ENCODE results near the gene TRIB2. TPM values are rescaled to one million over a fixed set of nuclear protein-coding genes. Genes with fewer than 3 reads are reported as not detected.
"Not testable (repeated sequence)": the region's sequence is repeated elsewhere in the genome, so short reads cannot be mapped to it uniquely, and the experiment has no call there.

TRIB2 gene
- total RNA-seq: 4.0 and 5.1 TPM in 2 replicates

GRCh38 chr2:12716282-12717190 is at the start of gene TRIB2:
Gene TRIB2 (plus strand): TSS chr2:12716936. CDS start chr2:12718308, 1,372 bp downstream.
- H3K36me3 Mint-ChIP-seq (ENCODE audit: low read depth): peaks cover 3% of the 10 kb centered on the region
- peaks cover 5% of the 10 kb centered on the region for H3K27me3 Mint-ChIP-seq
- peaks cover 54% of the 10 kb centered on the region for H3K4me1 Mint-ChIP-seq
- H3K27ac Mint-ChIP-seq: peak within 1 kb of the TSS; percentile 90
- no peaks in the 10 kb centered on the region for H3K9me3 Mint-ChIP-seq
- DNase-seq: peak; percentile 96
- H3K4me3 Mint-ChIP-seq: peak within 1 kb of the TSS; percentile 92
- intact Hi-C loops (cut with micrococcal nuclease): loop anchor here (1.0 to 10.0 kb wide), 14 partner anchors 140 to 1022 kb away; no protein-coding TSS in a partner anchor

- no peaks in the 10 kb centered on the region for H3K4me1 Mint-ChIP-seq
- intact Hi-C loops (cut with micrococcal nuclease): no loop called here
- peaks cover 1% of the 10 kb centered on the region for H3K36me3 Mint-ChIP-seq (ENCODE audit: low read depth)
- H3K4me3 Mint-ChIP-seq: no peak overlapping the region
- peaks cover 11% of the 10 kb centered on the region for H3K27me3 Mint-ChIP-seq
- peaks cover 26% of the 10 kb centered on the region for H3K9me3 Mint-ChIP-seq
- H3K27ac Mint-ChIP-seq: no peak overlapping the region
- no peak for DNase-seq
Measured at GRCh38 chr2:12669036-12669435, 47.7 kb upstream of the TRIB2 start.

GRCh38 chr2:12672711-12673315 is 43.9 kb upstream of the TRIB2 start:
- no peak overlapping the region for H3K27ac Mint-ChIP-seq
- no peak for DNase-seq
- no peak overlapping the region for H3K4me3 Mint-ChIP-seq
- H3K27me3 Mint-ChIP-seq: peaks cover 6% of the 10 kb centered on the region
- H3K4me1 Mint-ChIP-seq: peaks cover 2% of the 10 kb centered on the region
- intact Hi-C loops (cut with micrococcal nuclease): no loop called here
- H3K9me3 Mint-ChIP-seq: peaks cover 6% of the 10 kb centered on the region
- no peaks in the 10 kb centered on the region for H3K36me3 Mint-ChIP-seq (ENCODE audit: low read depth)

- no peaks in the 10 kb centered on the region for H3K36me3 Mint-ChIP-seq (ENCODE audit: low read depth)
- peaks cover 2% of the 10 kb centered on the region for H3K27me3 Mint-ChIP-seq
- H3K4me1 Mint-ChIP-seq: peaks cover 2% of the 10 kb centered on the region
- no peak overlapping the region for H3K27ac Mint-ChIP-seq
- peaks cover 7% of the 10 kb centered on the region for H3K9me3 Mint-ChIP-seq
- intact Hi-C loops (cut with micrococcal nuclease): no loop called here
- DNase-seq: no peak
- H3K4me3 Mint-ChIP-seq: no peak overlapping the region
Measured at GRCh38 chr2:12674644-12675328, 42.0 kb upstream of the TRIB2 start.

- Mint-ChIP-seq H3K4me1 (peaks cover 2% of the 10 kb centered on the region), H3K4me3 (no peak overlapping the region), H3K9me3 (peaks cover 12% of the 10 kb centered on the region), H3K27ac (no peak overlapping the region), H3K27me3 (peaks cover 3% of the 10 kb centered on the region), H3K36me3 (ENCODE audit: low read depth) (no peaks in the 10 kb centered on the region)
- intact Hi-C loops (cut with micrococcal nuclease): no loop called here
- DNase-seq: no peak
Measured at GRCh38 chr2:12675352-12675795, 41.4 kb upstream of the TRIB2 start.

GRCh38 chr2:12675801-12676200 is 40.9 kb upstream of the TRIB2 start:
- Mint-ChIP-seq H3K9me3 (peaks cover 12% of the 10 kb centered on the region), H3K4me3 (no peak overlapping the region), H3K36me3 (ENCODE audit: low read depth) (no peaks in the 10 kb centered on the region), H3K4me1 (peaks cover 2% of the 10 kb centered on the region), H3K27ac (no peak overlapping the region), H3K27me3 (peaks cover 3% of the 10 kb centered on the region)
- DNase-seq: no peak
- intact Hi-C loops (cut with micrococcal nuclease): no loop called here

- Mint-ChIP-seq H3K27me3 (peaks cover 3% of the 10 kb centered on the region), H3K4me1 (peaks cover 2% of the 10 kb centered on the region), H3K36me3 (ENCODE audit: low read depth) (no peaks in the 10 kb centered on the region), H3K27ac (no peak overlapping the region), H3K9me3 (peaks cover 16% of the 10 kb centered on the region), H3K4me3 (no peak overlapping the region)
- DNase-seq: no peak
- intact Hi-C loops (cut with micrococcal nuclease): no loop called here
Measured at GRCh38 chr2:12676771-12677170, 40.0 kb upstream of the TRIB2 start.

- Mint-ChIP-seq H3K4me3 (no peak overlapping the region), H3K27ac (no peak overlapping the region)
Measured at GRCh38 chr2:12678186-12678585, 38.5 kb upstream of the TRIB2 start.

GRCh38 chr2:12679550-12680072 is 37.1 kb upstream of the TRIB2 start:
- intact Hi-C loops (cut with micrococcal nuclease): no loop called here
- H3K36me3 Mint-ChIP-seq (ENCODE audit: low read depth): no peaks in the 10 kb centered on the region
- H3K27ac Mint-ChIP-seq: no peak overlapping the region

More at GRCh38 chr2:12678186-12678585, 38.5 kb upstream of the TRIB2 start:
- no peak for DNase-seq
- peaks cover 16% of the 10 kb centered on the region for H3K9me3 Mint-ChIP-seq
- H3K36me3 Mint-ChIP-seq (ENCODE audit: low read depth): no peaks in the 10 kb centered on the region
- peaks cover 2% of the 10 kb centered on the region for H3K4me1 Mint-ChIP-seq
- intact Hi-C loops (cut with micrococcal nuclease): no loop called here
- H3K27me3 Mint-ChIP-seq: peaks cover 11% of the 10 kb centered on the region

GRCh38 chr2:12680115-12680514 is 36.6 kb upstream of the TRIB2 start:
- intact Hi-C loops (cut with micrococcal nuclease); H3K4me1 Mint-ChIP-seq; DNase-seq; H3K27ac Mint-ChIP-seq; H3K36me3 Mint-ChIP-seq (ENCODE audit: low read depth); H3K4me3 Mint-ChIP-seq: not testable (repeated sequence)
- Mint-ChIP-seq H3K9me3 (peaks cover 16% of the 10 kb centered on the region), H3K27me3 (peaks cover 22% of the 10 kb centered on the region)

More at GRCh38 chr2:12679550-12680072, 37.1 kb upstream of the TRIB2 start:
- Mint-ChIP-seq H3K9me3 (peaks cover 16% of the 10 kb centered on the region), H3K4me1 (peaks cover 2% of the 10 kb centered on the region), H3K27me3 (peaks cover 20% of the 10 kb centered on the region), H3K4me3 (no peak overlapping the region)
- DNase-seq: no peak

GRCh38 chr2:12682017-12682416 is 34.7 kb upstream of the TRIB2 start:
- H3K4me1 Mint-ChIP-seq: no peaks in the 10 kb centered on the region
- H3K27ac Mint-ChIP-seq: no peak overlapping the region
- intact Hi-C loops (cut with micrococcal nuclease): no loop called here
- no peaks in the 10 kb centered on the region for H3K36me3 Mint-ChIP-seq (ENCODE audit: low read depth)
- H3K4me3 Mint-ChIP-seq: no peak overlapping the region
- H3K9me3 Mint-ChIP-seq: peaks cover 16% of the 10 kb centered on the region
- no peak for DNase-seq
- peaks cover 26% of the 10 kb centered on the region for H3K27me3 Mint-ChIP-seq

GRCh38 chr2:12683457-12684100 is 33.2 kb upstream of the TRIB2 start:
- no peak for DNase-seq
- Mint-ChIP-seq H3K4me3 (no peak overlapping the region), H3K9me3 (peaks cover 16% of the 10 kb centered on the region), H3K27me3 (peaks cover 33% of the 10 kb centered on the region), H3K27ac (no peak overlapping the region), H3K4me1 (no peaks in the 10 kb centered on the region), H3K36me3 (ENCODE audit: low read depth) (no peaks in the 10 kb centered on the region)
- intact Hi-C loops (cut with micrococcal nuclease): no loop called here

GRCh38 chr2:12684471-12684936 is 32.2 kb upstream of the TRIB2 start:
- Mint-ChIP-seq H3K36me3 (ENCODE audit: low read depth) (no peaks in the 10 kb centered on the region), H3K9me3 (peaks cover 12% of the 10 kb centered on the region), H3K27ac (no peak overlapping the region), H3K27me3 (peaks cover 35% of the 10 kb centered on the region), H3K4me3 (no peak overlapping the region), H3K4me1 (no peaks in the 10 kb centered on the region)
- intact Hi-C loops (cut with micrococcal nuclease): no loop called here
- DNase-seq: no peak

All from activated CD4-positive, alpha-beta T cell treated with anti-CD3 and anti-CD28 coated beads, Interleukin-2, amount 10 ng/mL, durations not matched to agents 24 days and 14 days (primary cell).